GM19025 (cell line): ENCODE measurements around the gene MBNL3.

ENCODE experiments used
- ATAC-seq: cut with Tn5 transposase; IDR thresholded peaks from one replicate; pipeline ENCODE4 v1.9.1; 2021; ENCODE audit warnings: mild to moderate bottlenecking, low read depth, moderate library complexity; ENCODE audit not compliant: unreplicated experiment

The MBNL3 gene

DNA sequence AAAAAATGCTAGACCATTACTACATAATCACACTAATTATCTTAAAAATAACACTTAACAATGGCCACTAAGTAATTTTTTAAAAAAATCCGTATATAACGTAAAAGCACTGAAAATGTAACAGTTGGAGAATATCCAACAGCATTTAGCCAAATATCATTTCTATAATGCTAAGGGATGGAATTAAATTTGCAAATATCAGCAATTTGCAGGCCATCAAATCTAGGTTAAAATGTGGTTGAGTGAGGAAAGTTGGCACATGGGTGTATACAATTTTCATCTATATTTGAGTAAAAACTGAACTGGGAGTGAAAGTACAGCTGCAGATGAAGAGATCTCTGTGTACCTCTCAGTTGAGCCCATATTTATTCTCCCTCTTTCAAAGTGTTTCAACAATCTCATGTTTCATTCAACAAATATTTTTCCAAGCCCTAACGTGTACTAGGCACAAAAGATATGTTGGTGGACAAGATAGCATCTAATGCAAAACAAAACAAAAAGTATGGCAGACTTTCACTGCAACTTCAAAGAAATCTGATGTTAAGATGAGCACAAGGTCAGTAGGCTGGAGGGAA, 63.0 kb downstream of the MBNL3 start:
- no peak for ATAC-seq

- ATAC-seq = no peak
Observed at GRCh38 chrX:132423323-132423722, 65.5 kb downstream of the MBNL3 start.

GRCh38 chrX:132415012-132415411, 73.8 kb downstream of the MBNL3 start:
- no peak for ATAC-seq

GRCh38 chrX:132414404-132414803, 74.4 kb downstream of the MBNL3 start:
- no peak for ATAC-seq

GRCh38 chrX:132413459-132413858, 75.4 kb downstream of the MBNL3 start:
- no peak for ATAC-seq

GRCh38 chrX:132412208-132412607, 76.6 kb downstream of the MBNL3 start:
- no peak for ATAC-seq

- ATAC-seq = no peak
Observed at GRCh38 chrX:132411310-132411977, 77.4 kb downstream of the MBNL3 start.

DNA sequence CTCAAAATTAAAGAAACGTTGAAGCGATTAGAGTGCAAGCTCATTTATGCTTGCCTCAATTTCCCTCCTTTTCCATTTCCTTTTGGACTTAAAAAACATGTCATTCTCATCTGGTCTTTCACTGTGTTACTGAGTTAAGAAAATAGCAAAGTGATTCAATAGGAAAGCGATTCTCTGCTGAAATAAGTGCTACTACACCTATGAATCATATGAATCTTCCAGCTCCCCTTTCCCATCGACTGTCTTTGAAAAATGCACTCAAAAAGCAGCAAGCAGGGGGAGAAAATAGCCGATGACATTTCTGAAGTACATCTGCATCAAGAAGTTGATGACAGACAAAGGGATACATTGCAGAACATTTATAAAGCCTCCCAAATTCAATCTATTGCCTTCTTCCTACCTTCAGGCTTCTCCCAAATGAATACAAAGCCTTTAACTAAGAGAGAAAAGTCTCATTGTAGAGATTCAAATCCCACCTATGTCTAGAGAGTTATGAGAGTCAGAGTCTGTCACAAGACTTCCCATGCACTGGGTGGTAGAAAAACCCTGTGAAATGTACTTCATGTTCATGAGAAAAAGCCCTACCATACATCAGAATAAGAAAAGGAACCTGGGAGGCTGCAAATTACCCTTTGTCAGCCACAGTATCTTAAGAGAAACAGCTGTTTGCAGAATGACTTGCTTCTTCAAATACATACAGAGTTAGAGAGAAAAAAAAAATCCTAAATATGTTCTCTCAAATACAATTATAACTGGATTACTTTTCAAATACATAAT, 78.9 kb downstream of the MBNL3 start:
- ATAC-seq = no peak

DNA sequence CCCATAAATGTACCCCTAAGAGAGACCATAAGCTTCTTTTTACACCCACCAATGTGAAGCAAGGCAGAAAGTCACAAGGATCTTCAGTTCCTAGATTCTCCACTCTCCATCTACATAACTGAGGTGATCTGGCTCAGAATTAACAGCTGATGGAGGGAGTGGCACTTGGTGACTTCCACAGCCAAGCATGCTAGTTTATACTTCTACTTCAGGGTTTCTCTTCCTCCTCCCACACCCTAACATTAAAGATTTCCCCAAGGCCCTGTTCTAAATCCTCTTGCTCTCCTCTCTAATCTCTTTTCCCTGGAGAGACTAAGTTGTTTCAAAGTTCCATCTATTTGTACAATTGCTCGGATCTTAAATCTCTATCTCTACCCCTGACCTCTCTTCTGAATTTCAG, 81.1 kb downstream of the MBNL3 start:
- no peak for ATAC-seq

GRCh38 chrX:132406106-132406505, 82.7 kb downstream of the MBNL3 start:
- no peak for ATAC-seq

GRCh38 chrX:132404266-132404665, 84.6 kb downstream of the MBNL3 start:
- ATAC-seq = no peak

- no peak for ATAC-seq
Observed at GRCh38 chrX:132401935-132402334, 86.9 kb downstream of the MBNL3 start.

DNA sequence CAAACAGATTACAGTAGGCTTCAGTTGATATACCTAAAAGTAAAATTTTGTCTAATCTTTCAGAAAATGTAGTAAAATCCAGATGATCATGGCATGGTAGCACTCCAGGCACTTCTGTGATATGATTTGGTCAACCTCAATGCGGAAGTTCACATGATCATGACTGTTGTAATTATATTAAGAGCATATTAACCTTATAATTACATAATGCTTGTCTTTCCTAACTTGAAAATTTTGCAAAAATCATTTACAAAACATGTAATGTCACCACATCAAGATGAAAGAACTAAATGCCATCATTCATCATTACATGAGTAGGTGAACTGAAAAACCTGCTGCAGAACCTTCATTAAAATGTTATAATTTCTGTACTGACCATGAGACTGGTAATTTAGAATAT, 88.1 kb downstream of the MBNL3 start:
- no peak for ATAC-seq

GRCh38 chrX:132395645-132396044, 93.2 kb downstream of the MBNL3 start:
- no peak for ATAC-seq

- no peak for ATAC-seq
Observed at GRCh38 chrX:132395026-132395425, 93.8 kb downstream of the MBNL3 start.

- ATAC-seq = no peak
Observed at GRCh38 chrX:132394591-132394990, 94.2 kb downstream of the MBNL3 start.

DNA sequence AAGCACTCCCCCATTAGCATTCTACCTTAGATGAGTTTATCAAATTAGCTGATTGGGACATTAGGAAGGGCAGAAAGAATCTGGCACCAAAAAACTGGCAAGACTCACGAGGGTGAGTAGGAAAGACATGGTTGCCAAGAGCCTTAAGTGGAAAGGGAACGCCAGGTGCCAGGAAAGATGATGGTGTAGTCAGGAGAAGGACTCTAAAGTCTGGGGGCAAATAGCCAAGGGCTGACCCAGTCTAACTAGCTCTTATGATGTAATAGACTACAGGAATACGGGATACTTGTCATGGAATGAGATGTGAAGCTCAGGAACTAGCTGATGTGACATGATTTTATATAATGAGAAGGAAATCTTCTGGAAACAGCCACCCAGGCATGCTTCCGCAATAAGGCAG, 94.8 kb downstream of the MBNL3 start:
- ATAC-seq = no peak

- ATAC-seq = no peak
Observed at GRCh38 chrX:132393485-132393884, 95.4 kb downstream of the MBNL3 start.

- ATAC-seq = no peak
Observed at GRCh38 chrX:132393085-132393484, 95.8 kb downstream of the MBNL3 start.

DNA sequence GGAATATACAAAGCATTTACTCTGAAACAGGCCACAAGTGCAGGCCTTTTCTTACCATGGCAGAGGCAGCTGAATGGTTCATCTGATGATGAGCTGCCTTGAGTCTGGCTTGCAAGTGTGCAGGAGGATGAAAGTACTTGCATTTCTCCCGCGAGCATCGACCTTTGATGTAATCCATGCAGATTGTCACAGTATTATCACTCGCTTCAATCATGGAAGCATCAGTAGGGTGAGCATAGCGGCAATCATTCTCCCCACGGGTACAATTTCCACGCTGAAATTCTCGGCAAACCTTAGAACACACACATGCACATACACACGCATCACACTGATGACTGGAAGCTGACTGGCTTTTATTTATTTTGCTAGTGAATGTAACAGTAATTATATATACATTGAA, 98.0 kb downstream of the MBNL3 start:
- no peak for ATAC-seq

DNA sequence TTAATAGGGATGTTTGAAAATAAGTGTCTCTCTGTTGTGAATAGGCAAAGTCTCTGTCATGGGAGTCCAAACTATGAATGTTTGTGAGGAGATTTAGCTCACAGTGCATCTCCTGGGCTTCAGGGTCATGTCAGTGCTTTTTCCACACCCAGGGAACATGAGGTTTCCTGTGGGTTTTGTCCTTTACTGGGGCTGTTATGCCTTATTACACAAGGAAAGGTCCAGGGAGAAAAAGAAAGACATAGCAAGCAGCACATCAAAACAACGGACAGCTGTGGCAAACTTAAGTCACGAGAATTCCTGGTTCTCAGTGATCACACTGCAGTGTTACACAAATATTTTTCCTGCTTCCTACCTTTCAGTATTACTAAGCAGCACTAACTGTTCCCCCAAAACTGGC, 99.4 kb downstream of the MBNL3 start:
- no peak for ATAC-seq

GRCh38 chrX:132388371-132388770, 100.5 kb downstream of the MBNL3 start:
- ATAC-seq = no peak
